Measurements from ENCODE around the gene PPP2R2C.

The PPP2R2C gene

GRCh38 chr4:6494431-6495295 is 22.2 kb upstream of the PPP2R2C start:
- in situ Hi-C loops (cut with MboI; ENCODE audit: low sequenced_read_pairs) = no loop called here

GRCh38 chr4:6493658-6494304 is 21.4 kb upstream of the PPP2R2C start:
- in situ Hi-C loops (cut with MboI; ENCODE audit: low sequenced_read_pairs) = no loop called here

- in situ Hi-C loops (cut with MboI; ENCODE audit: low sequenced_read_pairs) = no loop called here
Observed at GRCh38 chr4:6492861-6493657, 20.6 kb upstream of the PPP2R2C start.

DNA sequence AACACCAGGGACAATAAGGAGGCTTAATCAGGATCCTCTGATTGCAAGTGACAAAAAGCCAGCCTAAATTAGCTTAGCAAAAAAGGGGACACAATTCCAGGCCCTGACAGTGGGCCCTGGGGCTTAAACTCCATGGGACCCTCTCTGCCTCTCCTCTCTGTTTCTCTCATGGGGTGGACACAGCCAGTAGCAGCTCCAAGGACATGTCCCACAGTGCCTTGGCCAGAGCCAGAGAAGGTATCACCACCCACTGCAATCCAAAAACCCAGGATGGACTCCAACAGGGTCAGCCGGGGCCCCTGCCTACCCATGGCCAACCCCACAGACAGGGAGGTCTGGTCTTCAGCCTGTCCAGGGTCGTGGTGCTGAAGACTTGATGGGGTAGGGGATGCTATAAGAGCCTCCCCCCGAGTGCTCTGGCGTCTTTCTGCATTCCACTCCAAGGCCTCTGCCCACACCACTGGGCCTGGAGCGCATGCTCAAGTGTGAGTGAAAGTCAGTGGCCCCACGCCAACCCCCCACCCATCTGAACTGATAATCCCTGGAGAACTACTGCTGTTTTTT is 19.7 kb upstream of the PPP2R2C start:
- in situ Hi-C loops (cut with MboI; ENCODE audit: low sequenced_read_pairs) = no loop called here

- in situ Hi-C loops (cut with MboI; ENCODE audit: low sequenced_read_pairs) = no loop called here
Observed at GRCh38 chr4:6491235-6491634, 18.8 kb upstream of the PPP2R2C start.

GRCh38 chr4:6489927-6490326 is 17.5 kb upstream of the PPP2R2C start:
- in situ Hi-C loops (cut with MboI; ENCODE audit: low sequenced_read_pairs) = no loop called here

- in situ Hi-C loops (cut with MboI; ENCODE audit: low sequenced_read_pairs) = no loop called here
Observed at GRCh38 chr4:6487466-6487865, 15.1 kb upstream of the PPP2R2C start.

- in situ Hi-C loops (cut with MboI; ENCODE audit: low sequenced_read_pairs) = no loop called here
Observed at GRCh38 chr4:6480534-6481088, 8.2 kb upstream of the PPP2R2C start.

DNA sequence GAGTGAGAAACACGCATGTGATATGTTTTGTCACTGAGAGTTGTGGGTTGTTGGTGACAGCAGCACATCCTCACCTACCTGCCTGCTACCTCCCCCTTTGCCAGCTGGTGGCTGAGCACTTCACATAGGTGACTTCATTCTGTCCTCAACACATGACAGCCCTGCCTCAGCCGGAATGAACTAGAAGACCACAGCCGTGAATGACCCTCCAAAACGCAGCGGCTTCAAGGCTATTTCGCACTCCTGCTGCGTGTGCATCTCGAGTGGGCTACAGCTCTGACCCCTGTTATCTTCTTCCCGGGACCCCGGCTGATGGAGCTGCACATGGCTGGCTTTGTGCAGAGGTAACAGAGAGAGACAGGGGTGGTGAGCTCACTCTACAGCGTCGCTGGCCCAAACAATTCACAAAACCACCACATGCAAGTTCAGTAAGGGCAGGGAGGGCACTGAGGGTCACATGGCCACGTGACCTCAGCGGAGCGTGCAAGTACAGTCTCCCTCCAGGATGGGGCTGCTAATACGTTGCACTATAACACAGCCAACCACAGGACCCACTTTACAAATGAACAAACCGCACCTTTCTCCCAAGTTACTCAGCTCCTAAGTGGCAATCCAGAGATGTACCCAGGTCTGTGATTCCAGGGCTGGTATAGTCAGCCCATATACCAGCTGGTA is 6.3 kb upstream of the PPP2R2C start:
- in situ Hi-C loops (cut with MboI; ENCODE audit: low sequenced_read_pairs) = no loop called here

DNA sequence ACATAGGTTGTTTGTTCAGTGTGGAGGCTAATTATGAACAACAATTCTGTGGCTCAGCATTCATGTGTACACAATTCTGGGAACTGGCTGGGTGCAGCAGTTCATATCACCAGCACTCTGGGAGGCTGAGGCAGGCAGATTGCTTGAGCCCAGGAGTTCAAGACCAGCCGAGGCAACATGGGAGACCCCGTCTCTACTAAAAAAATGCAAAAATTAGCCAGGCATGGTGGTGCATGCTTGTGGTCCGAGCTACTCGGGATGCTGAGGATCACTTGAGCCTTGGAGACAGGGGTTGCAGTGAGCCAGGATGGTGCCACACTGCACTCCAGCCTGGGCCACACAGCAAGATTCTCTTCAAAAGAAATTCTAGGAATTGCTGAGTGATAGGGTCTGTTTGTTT is 4.5 kb upstream of the PPP2R2C start:
- in situ Hi-C loops (cut with MboI; ENCODE audit: low sequenced_read_pairs) = no loop called here

DNA sequence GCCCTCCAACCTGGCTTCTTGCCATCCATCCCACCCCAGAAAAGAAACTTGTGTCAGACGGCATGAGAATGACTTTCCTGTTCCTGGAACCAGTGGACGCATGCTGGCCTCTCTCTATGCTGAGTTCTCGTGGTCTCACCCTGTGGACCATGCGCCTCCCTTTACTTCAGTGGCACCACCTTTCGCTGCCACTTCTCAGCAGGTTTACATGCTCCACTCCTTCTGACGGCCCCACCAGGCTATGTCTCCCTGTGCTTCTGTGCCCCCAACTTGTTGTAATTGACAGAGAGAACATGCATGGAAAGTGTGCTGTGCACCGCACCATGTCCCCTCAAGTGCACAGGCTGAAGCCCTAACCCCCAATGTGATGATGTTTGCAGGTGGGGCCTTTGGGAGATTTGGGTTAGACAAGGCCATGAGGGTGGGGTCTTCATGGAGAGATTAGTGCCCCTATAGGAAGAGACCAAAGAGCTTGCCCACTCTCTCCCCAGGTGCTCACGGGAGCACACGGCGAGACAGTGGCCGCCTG is 3.1 kb upstream of the PPP2R2C start:
- in situ Hi-C loops (cut with MboI; ENCODE audit: low sequenced_read_pairs) = no loop called here

DNA sequence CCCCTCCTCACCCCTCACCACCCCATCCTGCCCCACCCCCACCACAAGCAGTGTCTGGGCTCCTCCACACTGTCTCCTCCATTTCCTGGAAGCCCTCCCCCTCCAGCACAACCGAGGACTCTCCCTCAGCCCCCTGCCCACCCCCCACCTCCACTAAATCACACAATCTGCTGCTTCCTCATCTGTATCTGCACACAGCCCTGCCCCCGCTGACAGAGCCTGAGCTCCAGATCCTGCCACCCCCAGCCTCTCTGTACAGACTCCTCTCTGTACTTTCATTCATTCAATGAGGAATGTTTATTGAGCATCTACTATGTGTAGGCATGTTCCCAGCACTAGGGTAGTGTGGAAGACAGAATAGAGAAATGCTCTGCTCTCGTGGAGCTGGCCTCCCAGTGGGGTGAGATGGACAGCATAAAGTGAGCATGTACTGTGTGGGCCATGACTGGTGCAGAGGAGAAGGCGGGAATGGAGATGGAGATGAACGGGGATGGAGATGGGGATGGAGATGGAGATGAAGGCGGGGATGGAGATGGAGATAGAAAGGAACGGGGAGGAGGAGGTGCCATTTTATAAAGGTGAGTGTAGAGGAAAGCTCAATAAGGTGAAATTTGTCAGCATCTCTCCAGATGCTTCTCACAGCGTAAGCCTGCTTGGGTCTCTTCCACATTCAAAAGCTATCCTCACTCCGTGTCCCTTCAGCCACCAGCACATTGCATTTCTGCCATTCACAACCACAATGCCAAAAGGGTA is 2.5 kb upstream of the PPP2R2C start:
- in situ Hi-C loops (cut with MboI; ENCODE audit: low sequenced_read_pairs) = no loop called here

- in situ Hi-C loops (cut with MboI; ENCODE audit: low sequenced_read_pairs) = no loop called here
Observed at GRCh38 chr4:6474053-6474568, 1.7 kb upstream of the PPP2R2C start.

DNA sequence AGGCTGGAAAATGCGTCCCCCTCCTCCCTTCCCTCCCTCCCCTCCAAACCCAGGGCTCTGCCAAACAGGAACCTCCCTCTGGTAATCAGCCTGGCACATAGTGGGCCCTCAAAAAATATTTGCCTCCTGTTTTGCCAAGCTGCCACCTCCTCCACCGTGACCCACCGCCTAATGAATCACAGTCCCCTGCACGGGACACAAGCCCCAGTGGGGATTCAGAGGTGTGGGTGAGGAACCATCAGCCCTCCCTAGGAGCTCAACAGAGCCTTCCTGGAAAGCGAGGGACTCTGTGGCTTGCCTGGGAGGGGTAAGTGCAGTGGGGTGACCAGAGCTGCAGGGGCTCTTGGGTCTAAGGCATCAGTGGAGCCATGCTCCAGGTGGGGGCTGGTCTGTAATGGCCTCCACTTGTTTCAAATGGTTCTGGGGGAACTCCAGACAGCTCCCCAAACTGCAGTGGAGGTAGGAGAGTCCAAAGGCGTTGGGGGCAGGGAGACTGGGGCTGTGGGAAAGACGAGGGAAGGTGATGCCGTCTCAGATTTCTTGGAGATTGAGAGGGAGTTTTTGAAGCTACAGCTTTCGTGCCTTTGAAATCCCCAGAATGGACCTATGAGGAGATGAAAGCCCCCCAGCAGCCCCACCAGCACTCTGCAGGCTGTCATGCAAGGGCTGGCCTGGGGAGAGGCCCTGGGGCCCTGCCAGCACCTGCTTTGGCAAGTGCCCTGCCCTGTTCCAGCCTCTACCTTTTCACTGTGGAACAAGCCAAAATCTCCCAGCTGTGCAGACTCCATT is 1.0 kb upstream of the PPP2R2C start:
- in situ Hi-C loops (cut with MboI; ENCODE audit: low sequenced_read_pairs) = no loop called here

DNA sequence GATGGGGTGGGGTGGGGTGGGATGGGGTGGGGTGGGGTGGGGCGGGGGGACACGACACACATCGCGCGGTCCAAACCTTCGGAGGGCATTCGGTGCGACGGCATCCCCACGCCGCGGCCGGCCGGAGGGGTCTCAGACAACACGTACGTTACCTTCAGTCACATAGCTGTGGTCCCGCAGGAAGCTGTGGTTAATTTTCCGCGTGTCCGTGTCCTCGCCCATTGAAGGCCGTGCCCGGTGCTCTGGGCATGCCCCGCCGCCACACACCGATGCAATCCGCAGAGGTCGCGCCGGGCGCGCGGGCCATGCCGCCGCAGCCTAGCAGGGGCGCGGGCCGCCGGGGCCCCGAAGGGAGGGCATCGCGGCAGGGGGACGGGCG is 417 bp downstream of the PPP2R2C start:
- in situ Hi-C loops (cut with MboI; ENCODE audit: low sequenced_read_pairs) = no loop called here

DNA sequence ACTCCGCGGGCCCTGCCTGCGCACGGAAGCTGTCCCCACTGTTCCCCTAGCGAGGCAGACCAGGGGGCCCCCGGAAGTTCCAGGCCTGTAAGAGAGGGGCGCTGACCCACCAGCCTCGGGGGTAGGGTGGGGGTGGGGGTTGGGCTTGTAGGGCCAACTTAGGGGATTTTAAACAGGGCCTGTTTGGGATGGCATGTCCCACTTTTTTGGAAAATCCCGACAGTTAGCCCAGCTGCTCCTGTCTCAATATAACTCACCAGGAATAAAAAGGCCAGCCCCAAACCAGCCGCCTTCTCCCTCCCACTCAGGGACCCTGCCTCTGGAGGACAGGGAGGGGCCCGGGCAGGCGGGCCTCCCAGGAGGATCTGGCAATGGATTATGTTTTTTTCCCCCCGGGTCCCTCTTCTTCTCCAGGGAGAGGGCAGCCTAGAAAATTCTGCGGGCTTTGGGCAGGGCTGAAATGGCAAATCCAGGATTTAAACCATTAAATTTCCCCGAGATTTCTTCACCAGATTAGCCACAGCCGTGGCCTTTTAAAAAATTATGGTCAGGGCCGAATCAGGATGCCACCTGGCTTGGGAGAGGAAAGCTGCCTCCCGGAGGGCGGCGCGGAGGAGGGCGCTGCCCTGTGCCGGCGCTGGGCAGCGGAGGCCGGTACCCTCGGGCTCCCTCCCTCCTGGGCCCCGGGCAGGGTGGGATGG is 957 bp downstream of the PPP2R2C start:
- in situ Hi-C loops (cut with MboI; ENCODE audit: low sequenced_read_pairs) = no loop called here

- in situ Hi-C loops (cut with MboI; ENCODE audit: low sequenced_read_pairs) = no loop called here
Observed at GRCh38 chr4:6470502-6471306, 1.7 kb downstream of the PPP2R2C start.
